IMR-90 (cell line): Measurements from ENCODE around the gene RGL4. TPM values are rescaled to one million over a fixed set of nuclear protein-coding genes. Genes with fewer than 3 reads are reported as not detected.

Experiments
- ATAC-seq: fragments of 200-7000 bp; cut with Tn5 transposase; 2 replicates; pipeline ENCODE4 v1.9.1; 2020; ENCODE audit warnings: low read depth, mild to moderate bottlenecking, moderate library complexity
- BruUV-seq: library from RNA; stranded (reverse); fragments of 400-500 nt; replicated peaks from 2 replicates; lab custom pipeline; 2021; lab: Mats Ljungman, UMichigan
- CTCF ChIA-PET: fragments of 300-600 bp; formaldehyde crosslinking; extraction: SDS; loops from one replicate; lab custom pipeline; 2021; ENCODE audit warnings: antibody characterized with exemption; lab: Yijun Ruan, JAX
- POLR2A ChIA-PET: fragments of 300-600 bp; sonication (Branson Sonifier 250); formaldehyde crosslinking; loops from one replicate; lab custom pipeline; 2022; ENCODE audit warnings: antibody characterized with exemption; ENCODE audit not compliant: unreplicated experiment; lab: Charles Lee
- DNase-seq: peaks from one replicate; pipeline ENCODE4 v3.0.0; 2013
- H2AFZ ChIP-seq: replicated peaks from 2 replicates; pipeline ENCODE3; 2013; ENCODE audit warnings: low read length, mild to moderate bottlenecking; ENCODE audit not compliant: poor library complexity
- H2AK5ac ChIP-seq: 2 replicates; pipeline ENCODE4 v1.6.1; 2013; ENCODE audit warnings: low read depth, low read length, inconsistent platforms
- H2AK9ac ChIP-seq: replicated peaks from 2 replicates; pipeline ENCODE3; 2013; ENCODE audit warnings: mild to moderate bottlenecking, low read depth, low read length, moderate library complexity; ENCODE audit not compliant: poor library complexity
- H2BK120ac ChIP-seq: 2 replicates; pipeline ENCODE4 v1.6.1; 2013; ENCODE audit warnings: low read depth, low read length, inconsistent platforms
- H2BK15ac ChIP-seq: 3 replicates; pipeline ENCODE4 v1.6.1; 2013; ENCODE audit warnings: low read depth, low read length, inconsistent platforms
- H2BK20ac ChIP-seq: 2 replicates; pipeline ENCODE4 v1.6.1; 2013; ENCODE audit warnings: low read depth, mild to moderate bottlenecking, inconsistent platforms, low read length, moderate library complexity
- H2BK5ac ChIP-seq: 2 replicates; pipeline ENCODE4 v1.6.1; 2013; ENCODE audit warnings: mild to moderate bottlenecking, low read depth, low read length, inconsistent platforms; ENCODE audit not compliant: poor library complexity, severe bottlenecking
- H3K14ac ChIP-seq: replicated peaks from 2 replicates; pipeline ENCODE4 v1.6.1; 2013; ENCODE audit warnings: low read depth, low read length, inconsistent platforms
- H3K18ac ChIP-seq: 2 replicates; pipeline ENCODE4 v1.6.1; 2013; ENCODE audit warnings: low read depth, low read length, control low read depth
- H3K23ac ChIP-seq: 2 replicates; pipeline ENCODE4 v1.6.1; 2013; ENCODE audit warnings: low read depth, low read length, inconsistent platforms
- H3K27ac ChIP-seq: 2 replicates; pipeline ENCODE4 v1.5.1; 2013; ENCODE audit warnings: mild to moderate bottlenecking, control low read depth, low read length; ENCODE audit not compliant: insufficient read depth
- H3K27me3 ChIP-seq: 2 replicates; pipeline ENCODE4 v1.6.1; 2013; ENCODE audit warnings: low read length; ENCODE audit not compliant: control insufficient read depth, insufficient read depth
- H3K36me3 ChIP-seq: 2 replicates; pipeline ENCODE4 v1.6.1; 2013; ENCODE audit warnings: low read length, mixed read lengths; ENCODE audit not compliant: control insufficient read depth, insufficient read depth
- H3K4ac ChIP-seq: 2 replicates; pipeline ENCODE4 v1.6.1; 2013; ENCODE audit warnings: low read depth, low read length, inconsistent platforms
- H3K4me1 ChIP-seq: 2 replicates; pipeline ENCODE4 v1.6.1; 2013; ENCODE audit warnings: low read length, mixed read lengths; ENCODE audit not compliant: control insufficient read depth, insufficient read depth
- H3K4me2 ChIP-seq: 2 replicates; pipeline ENCODE4 v1.6.1; 2013; ENCODE audit warnings: low read depth, mild to moderate bottlenecking, control low read depth, low read length, moderate library complexity
- H3K4me3 ChIP-seq: 2 replicates; pipeline ENCODE4 v1.5.1; 2013; ENCODE audit warnings: low read depth, mild to moderate bottlenecking, control low read depth, low read length, moderate library complexity; ENCODE audit not compliant: insufficient read depth
- H3K56ac ChIP-seq: 2 replicates; pipeline ENCODE4 v1.6.1; 2013; ENCODE audit warnings: low read length, inconsistent platforms; ENCODE audit not compliant: insufficient read depth; ENCODE audit errors: extremely low read depth
- H3K79me1 ChIP-seq, 2 experiments: 2 replicates each; pipeline ENCODE4 v1.6.1; 2013; ENCODE audit warnings: low read length in 2 of 2, inconsistent platforms in 1 of 2, low read depth in 1 of 2
- H3K9ac ChIP-seq: 2 replicates; pipeline ENCODE4 v1.6.1; 2013; ENCODE audit warnings: low read depth, low read length, control low read depth
- H3K9me1 ChIP-seq: 2 replicates; pipeline ENCODE4 v1.6.1; 2013; ENCODE audit warnings: low read length, inconsistent platforms; ENCODE audit not compliant: insufficient read depth
- H3K9me3 ChIP-seq: 2 replicates; pipeline ENCODE4 v1.6.1; 2013; ENCODE audit warnings: low read length; ENCODE audit not compliant: control insufficient read depth, insufficient read depth
- H4K20me1 ChIP-seq: 2 replicates; pipeline ENCODE4 v1.6.1; 2013; ENCODE audit warnings: low read length, inconsistent platforms; ENCODE audit not compliant: insufficient read depth
- H4K5ac ChIP-seq: 2 replicates; pipeline ENCODE4 v1.6.1; 2013; ENCODE audit warnings: mild to moderate bottlenecking, low read depth, low read length, control low read depth
- H4K8ac ChIP-seq, 2 experiments: 2 replicates each; pipeline ENCODE4 v1.6.1; 2013; ENCODE audit warnings: low read depth in 2 of 2, low read length in 2 of 2, control low read depth in 1 of 2, inconsistent platforms in 1 of 2
- H4K91ac ChIP-seq: 2 replicates; pipeline ENCODE4 v1.6.1; 2013; ENCODE audit warnings: low read depth, low read length, inconsistent platforms; ENCODE audit not compliant: insufficient read depth
- BHLHE40 ChIP-seq: fragments of 150-350 bp; IDR thresholded peaks from 2 replicates; pipeline ENCODE4 v1.6.1; 2016; ENCODE audit warnings: mild to moderate bottlenecking, low read depth, low read length
- CEBPB ChIP-seq: IDR thresholded peaks from 2 replicates; pipeline ENCODE4 v1.6.1; 2012; ENCODE audit warnings: low read depth, low read length, improper control_type of control experiment
- FOS ChIP-seq: fragments of 150-350 bp; IDR thresholded peaks from 2 replicates; pipeline ENCODE4 v1.6.1; 2016; ENCODE audit warnings: low read depth, low read length
- MXI1 ChIP-seq: IDR thresholded peaks from 2 replicates; pipeline ENCODE4 v1.6.1; 2012; ENCODE audit warnings: low read depth, mild to moderate bottlenecking, low read length, moderate library complexity, borderline replicate concordance
- NFE2L2 ChIP-seq: fragments of 150-350 bp; IDR thresholded peaks from 2 replicates; pipeline ENCODE4 v1.6.1; 2016; ENCODE audit warnings: low read depth, mild to moderate bottlenecking, low read length
- POLR2A ChIP-seq: IDR thresholded peaks from 2 replicates; pipeline ENCODE4 v1.6.1; 2012; ENCODE audit warnings: mild to moderate bottlenecking, low read depth, low read length
- RAD21 ChIP-seq: IDR thresholded peaks from 2 replicates; pipeline ENCODE4 v1.6.1; 2012; ENCODE audit warnings: low read length, improper control_type of control experiment
- RFX5 ChIP-seq: IDR thresholded peaks from 2 replicates; pipeline ENCODE4 v1.8.0; 2012; ENCODE audit warnings: low read depth, mild to moderate bottlenecking, low read length, moderate library complexity
- WGBS, 2 experiments: methylation state at CpG; one replicate each; pipeline versions ENCODE4 v1.1.5 to v1.1.7; 2013; ENCODE audit warnings: missing lambda C conversion rate in 2 of 2; ENCODE audit not compliant: insufficient read length in 1 of 2; ENCODE audit errors: extremely low coverage in 2 of 2; 5-methylcytosine and 5-hydroxymethylcytosine counted together
- dilution Hi-C: fragments of 300-500 bp; cut with HindIII; formaldehyde crosslinking; loops from one replicate; pipeline ENCODE4 v1.14.3; 2018; ENCODE audit warnings: low sequenced_read_pairs; ENCODE audit not compliant: unreplicated experiment
- in situ Hi-C: fragments of 300-500 bp; cut with MboI; formaldehyde crosslinking; loops from 3 replicates; pipeline ENCODE4 v1.14.3; 2019; ENCODE audit warnings: low sequenced_read_pairs, inconsistent platforms, mixed read lengths
- intact Hi-C: fragments of 100-400 bp; cut with micrococcal nuclease; formaldehyde crosslinking; loops from 2 replicates; pipeline ENCODE4 v1.10.0; 2022
- polyA plus RNA-seq, 3 experiments: library from polyadenylated mRNA; depleted of rRNA; stranded (reverse); fragments of >200 nt; gene quantifications; 2 replicates each; pipeline ENCODE4 v1.2.3, GENCODE V29; 2012; ENCODE audit warnings: low replicate concordance in 1 of 3
- total RNA-seq: library from RNA; depleted of rRNA; stranded (reverse); fragments of >200 nt; gene quantifications from 2 replicates; pipeline ENCODE4 v1.2.3, GENCODE V29; 2012

Gene RGL4
- total and polyA plus RNA-seq, 2 of the 4 experiments (the other 2 are of a cell fraction), result not detected

GRCh38 chr22:23744001-23744400 is 53.2 kb downstream of the RGL4 start:
- H4K8ac ChIP-seq, result no peak overlapping the region
- no peaks in the 10 kb centered on the region for H3K4me1 ChIP-seq
- intact Hi-C loops (no loop called here), dilution Hi-C loops (no loop called here), in situ Hi-C loops (no loop called here)
- no peak overlapping the region for H4K5ac ChIP-seq
- H3K18ac ChIP-seq, result no peak overlapping the region
- H3K4ac ChIP-seq, result no peak overlapping the region
- peaks cover 31% of the 10 kb centered on the region for H3K36me3 ChIP-seq
- peaks cover 4% of the 10 kb centered on the region; the same call in 1 of the 2 replicates for H3K9me3 ChIP-seq
- no peaks in the 10 kb centered on the region for H3K27me3 ChIP-seq
- no peak overlapping the region for H2BK15ac ChIP-seq
- TF ChIP-seq MXI1, result no peak
- no peak for TF ChIP-seq RFX5
- TF ChIP-seq RAD21, result no peak
- no peak for TF ChIP-seq POLR2A
- TF ChIP-seq BHLHE40, result no peak
- TF ChIP-seq NFE2L2, result no peak
- TF ChIP-seq CEBPB, result no peak
- TF ChIP-seq FOS, result no peak
- no peak overlapping the region for H3K4me3 ChIP-seq
- WGBS, 2 experiments, result 100% methylated on average over 8 of the region's 13 CpGs; no CpG with 5 or more reads in 1 of the 2 experiments
- no peak overlapping the region for H2BK120ac ChIP-seq
- no peaks in the 10 kb centered on the region for H4K20me1 ChIP-seq
- no peak overlapping the region for H3K4me2 ChIP-seq
- no peak overlapping the region for H3K27ac ChIP-seq
- H3K79me1 ChIP-seq, result peaks cover 4 to 17% of the 10 kb centered on the region in 2 experiments; a peak in 2 of 4 replicates
- H2AFZ ChIP-seq, result no peak overlapping the region
- ChIA-PET POLR2A (no interaction called here), CTCF (interaction anchor here (1.2 kb wide), 1 partner anchor 14 kb away, joined by 4 read pairs; no protein-coding TSS in a partner anchor)
- BruUV-seq, result no TSS peak
- no peak overlapping the region for H2AK5ac ChIP-seq
- no peak overlapping the region for H3K9ac ChIP-seq
- ATAC-seq (no peak), DNase-seq (no peak)
- peaks cover 5% of the 10 kb centered on the region; the same call in 1 of the 2 replicates for H3K9me1 ChIP-seq
- no peak overlapping the region for H4K91ac ChIP-seq
- no peak overlapping the region for H3K14ac ChIP-seq
- H3K56ac ChIP-seq, result no peak overlapping the region
- no peak overlapping the region for H2BK5ac ChIP-seq
- H3K23ac ChIP-seq, result no peak overlapping the region
- no peak overlapping the region for H2AK9ac ChIP-seq
- no peak overlapping the region for H2BK20ac ChIP-seq
